Ovary (tissue), 3 donors: ENCODE results near the gene GPR156.

Source experiments
- CTCF ChIP-seq, 3 donors: fragments of 450-650 bp in 2 of 3; fragments of 200-600 bp in 1 of 3; IDR thresholded peaks; one replicate each; pipeline versions ENCODE4 v1.5.1 to v1.8.0; 2016 to 2022; ENCODE audit warnings: antibody characterized with exemption in 3 of 3, mild to moderate bottlenecking in 1 of 3
- POLR2A ChIP-seq: fragments of 450-650 bp; IDR thresholded peaks from one replicate; pipeline ENCODE4 v1.6.1; 2017; ENCODE audit warnings: antibody characterized with exemption, mild to moderate bottlenecking, moderate library complexity
- donor health status: DM: no; HTN: no; CAD: no.

DNA sequence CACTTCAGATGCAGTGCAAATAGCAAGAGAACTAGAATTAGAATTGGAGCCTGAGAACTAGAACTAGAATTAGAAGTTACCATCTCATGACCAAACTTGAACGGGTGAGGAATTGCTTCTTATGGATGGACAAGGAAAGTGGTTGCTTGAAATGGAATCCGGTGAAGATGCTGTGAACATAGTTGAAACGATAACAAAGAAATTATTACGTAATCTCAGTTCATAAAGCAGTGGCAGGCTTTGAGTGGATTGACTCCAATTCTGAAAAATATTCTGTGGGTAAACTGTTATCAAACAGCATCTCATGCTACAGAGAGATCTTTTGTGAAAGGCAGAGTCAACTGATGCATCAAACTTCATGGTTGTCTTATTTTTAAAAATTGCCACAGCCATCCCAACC is 142.8 kb downstream of the GPR156 start:
- TF ChIP-seq CTCF (IDR thresholded peaks at IDR 0.05): no peak
- no peak for TF ChIP-seq POLR2A
